Right atrium auricular region (tissue), 2 donors: ENCODE measurements around the gene DFFB. TPM values are rescaled to one million over a fixed set of nuclear protein-coding genes. Genes with fewer than 3 reads are reported as not detected.

Experiments used
- DNase-seq: peaks from one replicate; pipeline ENCODE4 v3.0.0-alpha.2; 2019; ENCODE audit warnings: low spot score
- H3K27ac ChIP-seq, 2 donors: fragments of 200-600 bp; sonication (generic); 1 replicate in 1 of 2; 2 replicates in 1 of 2; pipeline ENCODE4 v1.5.1; 2016 to 2019
- H3K27me3 ChIP-seq, 2 donors: fragments of 200-600 bp; sonication (generic); one replicate each; pipeline versions ENCODE4 v1.5.1 to v1.6.0; 2017 to 2019
- H3K36me3 ChIP-seq: fragments of 200-600 bp; sonication (generic); one replicate; pipeline ENCODE4 v1.5.1; 2016
- H3K4me1 ChIP-seq, 2 donors: fragments of 200-600 bp; sonication (generic); one replicate each; pipeline versions ENCODE4 v1.5.1 to v1.6.0; 2017 to 2019
- H3K4me3 ChIP-seq, 2 donors: fragments of 200-600 bp; sonication (generic); 1 replicate in 1 of 2; 2 replicates in 1 of 2; pipeline ENCODE4 v1.5.1; 2017 to 2019; ENCODE audit warnings: mild to moderate bottlenecking in 1 of 2, moderate library complexity in 1 of 2
- H3K9me3 ChIP-seq, 2 donors: fragments of 200-600 bp; sonication (generic); one replicate each; pipeline ENCODE4 v1.5.1; 2019
- total RNA-seq, 2 donors: library from RNA; depleted of rRNA; stranded (reverse); fragments of >200 nt; gene quantifications; one replicate each; pipeline ENCODE4 v1.1.0, GENCODE V29; 2016
- TF ChIP-seq, protein P1 (sequence below), 2 donors: fragments of 200-600 bp; sonication (generic); IDR thresholded peaks; one replicate each; pipeline ENCODE4 v1.5.1; 2019; ENCODE audit warnings: antibody characterized with exemption in 2 of 2

The DFFB gene
- total RNA-seq, 2 donors from 2014 or later = 3.2 to 5.3 TPM

DNA sequence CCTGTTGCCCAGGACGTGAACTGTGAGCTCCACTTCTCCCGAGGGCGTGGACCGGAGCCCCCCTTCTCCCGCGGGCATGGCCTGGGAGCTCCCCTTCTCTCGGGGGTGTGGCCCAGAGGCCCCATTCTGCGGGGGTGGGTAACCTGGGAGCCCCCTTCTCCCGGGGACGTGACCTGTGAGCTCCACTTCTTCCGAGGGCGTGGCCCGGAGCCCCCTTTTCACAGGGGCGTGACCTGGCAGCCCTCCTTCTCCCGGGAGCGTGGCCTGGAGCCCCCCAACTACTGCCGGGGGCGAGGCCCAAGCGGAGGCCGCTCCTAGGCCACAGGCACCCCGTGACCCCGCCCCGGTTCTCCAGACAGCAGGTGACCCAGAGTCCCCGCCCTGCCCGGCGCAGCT, 42.5 kb downstream of the DFFB start:
- DNase-seq = no peak
- peak overlapping the region; percentile 98 to 99 for H3K27ac ChIP-seq
- H3K9me3 ChIP-seq = peaks cover 0 to 9% of the 10 kb centered on the region in 2 donors
- peaks cover 7% of the 10 kb centered on the region for H3K36me3 ChIP-seq
- H3K27me3 ChIP-seq = no peaks in the 10 kb centered on the region
- peaks cover 0 to 8% of the 10 kb centered on the region in 2 donors for H3K4me1 ChIP-seq
- TF ChIP-seq, protein P1, sequence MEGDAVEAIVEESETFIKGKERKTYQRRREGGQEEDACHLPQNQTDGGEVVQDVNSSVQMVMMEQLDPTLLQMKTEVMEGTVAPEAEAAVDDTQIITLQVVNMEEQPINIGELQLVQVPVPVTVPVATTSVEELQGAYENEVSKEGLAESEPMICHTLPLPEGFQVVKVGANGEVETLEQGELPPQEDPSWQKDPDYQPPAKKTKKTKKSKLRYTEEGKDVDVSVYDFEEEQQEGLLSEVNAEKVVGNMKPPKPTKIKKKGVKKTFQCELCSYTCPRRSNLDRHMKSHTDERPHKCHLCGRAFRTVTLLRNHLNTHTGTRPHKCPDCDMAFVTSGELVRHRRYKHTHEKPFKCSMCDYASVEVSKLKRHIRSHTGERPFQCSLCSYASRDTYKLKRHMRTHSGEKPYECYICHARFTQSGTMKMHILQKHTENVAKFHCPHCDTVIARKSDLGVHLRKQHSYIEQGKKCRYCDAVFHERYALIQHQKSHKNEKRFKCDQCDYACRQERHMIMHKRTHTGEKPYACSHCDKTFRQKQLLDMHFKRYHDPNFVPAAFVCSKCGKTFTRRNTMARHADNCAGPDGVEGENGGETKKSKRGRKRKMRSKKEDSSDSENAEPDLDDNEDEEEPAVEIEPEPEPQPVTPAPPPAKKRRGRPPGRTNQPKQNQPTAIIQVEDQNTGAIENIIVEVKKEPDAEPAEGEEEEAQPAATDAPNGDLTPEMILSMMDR (IDR thresholded peaks at IDR 0.05) = no peak
- peak overlapping the region; percentile 86 to 95 for H3K4me3 ChIP-seq

DNA sequence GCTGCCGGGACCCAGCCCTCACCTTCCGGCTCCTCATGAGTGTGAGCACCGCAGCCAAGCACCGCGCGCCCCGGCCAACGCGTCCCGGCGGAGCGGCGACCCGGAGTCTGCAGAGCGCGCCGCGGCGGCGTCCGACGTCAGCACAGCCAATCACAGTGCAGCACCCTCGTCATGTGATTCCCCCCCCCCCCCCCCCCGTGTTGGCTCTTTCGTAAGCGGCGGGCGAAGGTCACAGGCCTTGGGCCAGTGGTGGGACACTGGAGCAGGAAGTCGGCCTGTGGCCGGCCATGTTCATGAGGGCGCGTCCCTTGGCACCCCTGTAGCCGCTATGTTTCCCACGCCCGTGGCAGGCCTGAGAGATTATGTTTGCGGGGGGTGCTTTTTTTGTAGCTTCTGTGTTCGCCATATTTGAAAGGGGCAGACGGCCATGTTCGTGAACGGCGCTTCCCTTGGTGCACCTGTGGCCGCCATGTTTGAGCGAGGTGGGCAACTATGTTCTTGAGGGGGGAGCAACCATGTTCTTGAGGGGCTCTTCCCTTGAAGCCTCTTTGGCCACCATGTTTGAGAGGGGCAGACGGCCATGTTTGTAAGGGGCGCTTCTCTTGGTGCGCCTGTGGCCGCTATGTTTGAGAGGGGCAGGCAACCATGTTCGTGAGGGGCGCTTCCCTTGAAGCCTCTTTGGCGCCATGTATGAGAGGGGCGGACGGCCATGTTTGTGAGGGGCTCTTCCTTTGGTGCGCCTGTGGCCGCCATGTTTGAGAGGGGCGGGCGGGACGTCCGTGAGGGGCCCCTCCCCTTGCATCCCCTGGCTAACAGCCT, 43.1 kb downstream of the DFFB start, which contains the start of gene C1orf174:
Gene C1orf174 (minus strand): TSS at position 123 of the 819 bp plus-strand sequence. CDS start 86 bp downstream, at position 37.
- Histone ChIP-seq H3K27me3 (no peaks in the 10 kb centered on the region), H3K36me3 (peaks cover 3% of the 10 kb centered on the region), H3K9me3 (peaks cover 0 to 9% of the 10 kb centered on the region in 2 donors), H3K4me1 (peaks cover 0 to 8% of the 10 kb centered on the region in 2 donors), H3K27ac (peak within 1 kb of the TSS; percentile 98 to 99), H3K4me3 (peak within 1 kb of the TSS; percentile 86 to 95)
- TF ChIP-seq, protein P1 (IDR thresholded peaks at IDR 0.05) = no peak
- DNase-seq = peak; percentile 96

DNA sequence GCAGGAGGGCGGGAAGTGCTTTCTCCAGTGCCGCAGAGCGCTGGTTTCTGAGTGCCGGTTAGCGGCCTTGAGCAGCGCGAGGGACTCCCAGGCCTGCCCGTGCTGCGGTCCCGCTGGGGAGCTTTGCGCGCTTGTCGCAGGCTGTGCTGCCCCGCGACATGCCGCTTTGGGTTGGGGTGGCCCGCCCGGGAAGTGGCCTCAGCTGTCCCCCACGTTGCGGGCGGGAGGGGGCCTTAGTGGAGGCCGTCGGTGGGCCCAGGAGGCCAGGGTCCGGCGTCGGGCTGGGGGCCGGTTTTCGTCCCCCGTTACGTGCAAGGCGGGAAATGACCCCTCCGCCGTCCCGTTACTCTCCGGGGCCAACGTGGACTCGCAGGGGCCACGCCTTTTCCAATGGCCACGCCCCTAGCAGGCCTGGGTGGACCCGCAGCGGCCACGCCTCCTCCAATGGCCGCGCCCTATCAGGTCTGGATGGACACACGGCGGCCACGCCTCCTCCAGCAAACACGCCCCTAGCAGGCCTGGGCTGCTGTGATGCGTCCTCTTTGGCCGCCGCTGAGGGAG, 43.8 kb downstream of the DFFB start:
- TF ChIP-seq, protein P1 (IDR thresholded peaks at IDR 0.05) = no peak
- H3K9me3 ChIP-seq = peaks cover 0 to 9% of the 10 kb centered on the region in 2 donors
- H3K4me1 ChIP-seq = peaks cover 0 to 8% of the 10 kb centered on the region in 2 donors
- H3K27ac ChIP-seq = peak overlapping the region; percentile 98 to 99
- peak overlapping the region; percentile 86 to 95 for H3K4me3 ChIP-seq
- no peaks in the 10 kb centered on the region for H3K27me3 ChIP-seq
- peak; percentile 99 for DNase-seq
- H3K36me3 ChIP-seq = no peaks in the 10 kb centered on the region

DNA sequence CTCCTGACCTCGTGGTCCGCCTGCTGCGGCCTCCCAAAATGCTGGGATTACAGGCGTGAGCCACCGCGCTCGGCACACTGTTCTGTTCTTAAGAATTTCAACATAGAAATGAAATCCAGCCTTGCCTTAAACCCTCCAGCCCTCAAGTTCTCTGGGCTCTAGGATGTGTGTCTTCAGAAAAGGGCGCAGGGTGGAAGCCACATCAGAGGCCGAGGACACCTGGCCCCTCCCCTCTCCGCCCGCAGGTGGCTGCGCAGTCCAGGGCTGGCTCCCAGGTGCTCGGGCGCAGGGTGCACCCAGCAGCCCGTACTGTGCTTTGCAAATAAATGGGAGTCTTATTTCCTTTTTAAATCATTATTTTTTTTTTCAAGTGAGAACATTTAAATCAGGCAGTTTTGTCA, 44.8 kb downstream of the DFFB start:
- H3K9me3 ChIP-seq = peaks cover 0 to 9% of the 10 kb centered on the region in 2 donors
- no peak for DNase-seq
- no peaks in the 10 kb centered on the region for H3K27me3 ChIP-seq
- H3K27ac ChIP-seq = no peak overlapping the region
- H3K36me3 ChIP-seq = no peaks in the 10 kb centered on the region
- peaks cover 0 to 8% of the 10 kb centered on the region in 2 donors for H3K4me1 ChIP-seq
- H3K4me3 ChIP-seq = no peak overlapping the region
- TF ChIP-seq, protein P1 (IDR thresholded peaks at IDR 0.05) = no peak

DNA sequence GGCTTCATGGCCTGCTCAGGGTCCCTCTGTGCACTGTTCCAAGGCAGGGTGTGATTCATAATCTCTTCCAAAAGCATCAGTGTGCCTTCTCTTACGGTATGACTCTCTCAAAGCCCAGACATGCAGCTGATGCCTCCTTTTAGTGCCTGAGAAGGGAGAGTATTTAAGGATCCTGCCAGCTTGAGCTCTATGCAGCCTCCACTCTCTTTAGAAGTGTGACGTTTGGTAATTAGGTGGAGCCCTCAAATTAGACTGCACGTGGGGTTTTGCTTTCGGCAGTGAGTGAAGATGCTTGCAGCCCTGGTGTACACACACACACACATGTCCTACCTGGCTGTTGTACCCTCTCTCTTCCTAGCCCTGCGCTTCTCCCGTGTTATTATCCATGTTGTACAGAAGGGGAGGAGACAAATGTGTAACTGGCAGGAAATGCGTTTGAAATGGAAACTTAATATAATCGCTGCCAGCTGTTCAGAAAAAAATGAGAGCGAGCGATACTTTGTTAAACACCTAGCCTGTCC, 45.4 kb downstream of the DFFB start:
- Histone ChIP-seq H3K27me3 (no peaks in the 10 kb centered on the region), H3K36me3 (no peaks in the 10 kb centered on the region), H3K4me1 (peaks cover 0 to 8% of the 10 kb centered on the region in 2 donors), H3K27ac (no peak overlapping the region), H3K9me3 (peaks cover 0 to 7% of the 10 kb centered on the region in 2 donors), H3K4me3 (no peak overlapping the region)
- no peak for DNase-seq
- TF ChIP-seq, protein P1 (IDR thresholded peaks at IDR 0.05) = no peak
